Stimulated activated CD4-positive, alpha-beta T cell treated with anti-CD3 and anti-CD28 coated beads, Interleukin-4, amount 100 ng/mL, for 1 hour (primary cell): ENCODE results near the gene ACTL6A.
"Not testable (repeated sequence)": the region's sequence is repeated elsewhere in the genome, so short reads cannot be mapped to it uniquely, and the experiment has no call there.

ENCODE experiments used
- DNase-seq: peaks from one replicate; pipeline ENCODE4 v3.0.0-alpha.2; 2020

The ACTL6A gene

GRCh38 chr3:179562591-179563270, at the start of gene ACTL6A:
Gene ACTL6A, plus strand, starts transcription at chr3:179562926. Its CDS starts 167 bp downstream, at chr3:179563093.
- DNase-seq = peak; percentile 99

GRCh38 chr3:179513862-179514261, 48.9 kb upstream of the ACTL6A start:
- no peak for DNase-seq

GRCh38 chr3:179516461-179517251, 46.1 kb upstream of the ACTL6A start:
- not testable (repeated sequence) for DNase-seq

- no peak for DNase-seq
These were observed 36.2 kb upstream of the ACTL6A start for GRCh38 chr3:179526482-179526881.

GRCh38 chr3:179526989-179527391, 35.7 kb upstream of the ACTL6A start:
- no peak for DNase-seq

GRCh38 chr3:179528772-179529171, 34.0 kb upstream of the ACTL6A start:
- no peak for DNase-seq

DNA sequence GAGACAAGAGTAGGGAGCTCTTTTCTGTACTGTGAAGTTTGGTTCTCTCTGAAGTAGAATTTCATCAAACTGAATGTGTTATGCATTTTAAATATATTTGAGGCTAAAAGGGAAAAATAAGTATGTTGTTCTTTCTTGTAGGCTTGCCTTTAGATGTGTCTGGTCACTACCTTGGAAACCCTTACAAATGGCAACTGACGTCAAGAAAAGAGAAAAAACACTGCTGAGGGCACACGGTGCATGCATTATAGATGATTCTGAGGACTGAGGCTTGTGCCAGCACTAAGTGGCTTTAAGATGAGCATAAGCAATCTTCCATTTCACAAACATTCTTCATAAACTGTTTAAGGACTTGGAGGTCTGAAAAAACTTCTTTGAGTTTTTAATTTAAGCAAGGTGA, 31.1 kb upstream of the ACTL6A start:
- DNase-seq = no peak

GRCh38 chr3:179533274-179533673, 29.5 kb upstream of the ACTL6A start:
- no peak for DNase-seq

DNA sequence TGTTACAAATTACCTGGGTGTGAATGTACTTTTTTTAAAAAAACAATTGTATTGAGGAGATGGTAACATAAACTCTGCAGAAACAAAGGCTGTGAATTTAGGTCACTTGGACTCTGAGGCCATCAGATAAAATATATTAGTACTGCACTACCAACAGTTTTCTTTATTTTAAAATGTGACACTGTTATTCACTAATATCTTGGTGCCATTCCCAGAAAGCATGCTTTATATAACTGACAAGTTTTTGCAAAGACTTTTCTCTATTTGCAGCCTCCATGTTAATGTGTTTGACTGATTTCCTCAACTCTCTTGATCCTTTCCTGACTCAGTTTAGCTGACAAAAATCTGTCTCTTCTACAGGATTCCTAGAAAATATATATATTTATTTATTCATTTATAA, 26.5 kb upstream of the ACTL6A start:
- no peak for DNase-seq

GRCh38 chr3:179541094-179541493, 21.6 kb upstream of the ACTL6A start:
- DNase-seq = no peak

DNA sequence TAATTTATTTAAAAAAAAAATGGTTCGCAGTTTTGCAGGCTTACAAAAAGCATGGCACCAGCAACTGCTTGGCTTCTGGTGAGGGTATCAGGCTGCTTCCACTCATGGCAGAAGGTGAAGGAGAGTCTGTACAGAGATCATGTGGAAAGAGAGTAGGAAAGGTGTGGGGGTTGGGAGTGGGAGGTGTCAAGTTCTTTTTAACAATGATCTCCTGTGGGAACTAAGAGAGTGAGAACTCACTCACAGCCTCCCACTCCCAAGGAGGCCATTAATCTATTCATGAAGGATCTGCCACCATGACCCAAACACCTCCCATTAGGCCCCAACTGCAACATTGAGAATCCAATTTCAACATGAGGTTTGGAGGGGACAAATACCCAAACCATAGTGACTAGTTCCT, 21.1 kb upstream of the ACTL6A start:
- no peak for DNase-seq

- DNase-seq = no peak
These were observed 20.4 kb upstream of the ACTL6A start for GRCh38 chr3:179542375-179542774.

DNA sequence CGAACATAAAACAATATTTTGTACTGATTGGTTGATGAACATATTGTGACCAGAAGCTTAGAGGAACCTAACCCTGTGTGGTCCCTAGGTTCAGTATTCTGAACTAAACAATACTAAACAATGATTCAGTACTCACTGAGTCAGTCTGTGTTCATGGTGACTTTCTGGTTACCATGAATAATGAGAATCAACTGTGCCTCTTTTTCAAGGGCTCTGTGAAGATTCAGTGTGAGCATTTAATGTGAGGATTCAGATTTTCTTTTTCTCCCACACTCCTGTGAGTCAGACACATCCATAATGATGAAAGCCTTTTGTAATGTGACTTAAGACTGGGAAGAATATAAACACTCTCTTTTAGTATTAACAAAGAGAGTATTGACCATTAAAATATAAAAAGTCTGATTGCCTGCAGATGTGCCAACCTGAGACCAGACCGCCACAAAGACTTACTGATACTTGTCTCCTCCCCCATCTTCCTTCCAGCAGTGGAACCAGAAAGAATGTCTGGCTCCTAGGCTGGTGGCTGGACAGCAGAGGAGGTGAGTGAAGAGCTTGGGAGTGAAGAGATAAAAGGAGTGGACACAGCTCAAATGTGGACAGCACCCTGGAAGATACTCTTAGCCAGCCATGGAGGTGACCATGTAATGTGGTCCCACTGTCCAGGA, 17.6 kb upstream of the ACTL6A start:
- no peak for DNase-seq

GRCh38 chr3:179546814-179547241, 15.9 kb upstream of the ACTL6A start:
- DNase-seq = no peak

DNA sequence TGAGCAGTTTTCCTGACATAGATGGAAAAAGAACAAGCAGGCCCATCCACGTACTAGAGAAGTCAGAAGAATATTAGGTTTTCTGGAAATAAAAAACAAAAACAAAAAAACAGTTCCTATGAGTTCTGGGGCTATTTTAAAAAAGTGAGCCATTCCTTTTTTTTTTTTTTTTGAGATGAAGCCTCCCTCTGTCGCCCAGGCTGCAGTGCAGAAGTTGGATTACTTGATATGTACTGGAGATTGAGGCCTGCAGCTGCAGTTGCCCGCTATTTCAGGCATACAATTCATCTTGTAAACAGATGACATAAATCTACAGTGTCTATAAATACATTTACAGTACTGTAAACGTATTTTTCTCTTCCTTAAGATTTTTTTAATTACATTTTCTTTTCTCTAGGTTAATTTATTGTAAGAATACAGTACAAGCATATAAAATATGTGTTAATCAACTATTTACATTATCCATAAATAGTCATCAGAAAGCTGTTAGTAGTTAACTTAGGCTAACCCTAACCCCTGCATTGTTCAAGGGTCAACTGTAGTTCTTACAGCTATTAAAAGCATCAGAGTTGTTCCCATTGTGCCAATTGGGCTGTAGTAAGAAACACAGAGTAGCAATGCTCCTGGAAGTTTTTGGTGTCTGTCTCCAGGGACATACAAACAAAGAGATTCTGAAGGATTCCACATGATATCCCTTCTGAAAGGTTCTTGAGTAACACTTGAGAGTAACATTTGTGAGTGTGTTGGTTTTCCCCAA, 11.2 kb upstream of the ACTL6A start:
- no peak for DNase-seq

GRCh38 chr3:179558742-179559364, 3.9 kb upstream of the ACTL6A start:
- DNase-seq = peak; percentile 35

GRCh38 chr3:179560791-179561190, 1.9 kb upstream of the ACTL6A start:
- DNase-seq = no peak

DNA sequence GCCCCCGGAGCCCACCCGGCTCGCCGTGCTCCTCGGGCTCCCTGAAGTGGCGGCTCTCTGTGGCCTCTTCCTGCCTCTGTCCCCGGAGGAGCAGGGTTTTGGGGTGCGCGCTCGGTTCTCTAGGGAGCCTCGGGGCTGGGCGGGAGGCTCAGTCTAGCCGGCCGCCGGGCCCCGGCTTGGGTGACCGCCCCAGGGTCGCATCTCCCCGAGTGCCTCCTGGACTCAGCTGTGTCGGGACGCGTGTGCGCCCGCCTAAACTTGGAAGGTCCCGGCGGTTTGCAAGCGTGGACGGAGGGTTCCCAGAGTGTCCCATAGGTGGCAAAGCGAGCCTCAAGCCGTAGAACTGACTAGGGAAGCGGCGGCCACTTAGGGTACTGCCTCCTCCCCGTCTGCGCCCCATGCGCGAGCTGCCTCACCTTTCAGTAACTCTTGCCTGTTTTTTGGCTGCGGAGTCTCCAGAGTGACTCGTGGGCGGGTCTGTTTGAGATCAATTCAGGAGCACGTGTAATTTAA, 601 bp downstream of the ACTL6A start:
- DNase-seq = peak; percentile 66

DNA sequence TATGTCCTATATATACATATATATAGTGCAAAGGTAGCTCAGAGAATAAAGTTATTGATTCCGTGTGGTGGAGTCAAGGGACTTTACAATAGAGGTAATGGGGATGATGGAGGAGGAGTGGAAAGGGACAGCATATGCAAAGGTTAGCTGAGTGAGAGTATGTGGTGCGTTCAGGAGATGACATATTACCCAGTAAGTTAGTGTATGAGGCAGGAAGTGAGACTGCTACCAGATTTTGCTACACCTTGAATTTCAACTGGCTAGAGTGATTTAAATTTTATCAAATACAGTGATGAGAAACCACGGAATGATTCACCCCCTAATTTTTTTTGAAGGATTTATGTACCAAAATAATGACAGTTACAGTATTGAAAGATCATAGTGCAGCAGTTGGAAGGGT, 2.8 kb downstream of the ACTL6A start:
- no peak for DNase-seq

DNA sequence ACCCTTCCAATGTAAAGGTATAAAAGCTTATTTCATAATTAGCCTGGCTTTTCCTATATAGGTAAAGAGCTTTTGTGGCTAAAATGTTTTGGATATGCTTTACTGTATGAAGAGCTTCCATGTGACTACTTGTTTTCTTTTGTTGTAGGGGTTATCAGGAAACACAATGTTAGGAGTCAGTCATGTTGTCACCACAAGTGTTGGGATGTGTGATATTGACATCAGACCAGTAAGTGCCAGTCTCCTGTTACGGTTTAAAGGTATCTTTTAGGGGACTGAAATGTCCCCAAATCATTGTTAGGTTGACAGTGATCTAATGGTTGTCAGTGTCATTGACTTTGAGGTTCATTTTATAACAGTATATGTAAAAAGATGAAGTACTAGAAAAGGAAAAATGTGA, 18.3 kb downstream of the ACTL6A start:
- DNase-seq = no peak

DNA sequence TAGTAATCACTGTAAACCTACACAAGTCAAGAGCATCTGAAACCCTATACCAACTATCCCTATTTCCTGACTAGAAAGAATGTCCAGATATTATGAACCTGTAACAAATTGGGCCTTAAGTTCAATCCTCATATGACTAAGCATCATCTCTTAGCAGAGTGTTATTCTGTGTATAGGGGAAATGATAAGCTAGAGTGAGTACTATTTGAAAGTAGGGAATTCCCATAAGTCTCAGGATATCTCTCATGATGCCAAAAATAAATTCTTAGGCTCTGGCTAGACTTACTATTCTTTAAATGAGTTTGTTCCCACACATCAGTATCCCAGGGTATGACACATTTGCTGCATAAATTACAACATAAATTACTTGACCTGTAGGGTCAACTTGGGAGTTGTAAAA, 26.4 kb downstream of the ACTL6A start:
- DNase-seq = no peak

- DNase-seq = no peak
These were observed 27.9 kb downstream of the ACTL6A start for GRCh38 chr3:179590669-179591068.
